ES-I3 (cell line): ENCODE measurements around the gene NRXN3.
"Not testable (repeated sequence)": the region's sequence is repeated elsewhere in the genome, so short reads cannot be mapped to it uniquely, and the experiment has no call there.

Experiments
- H3K36me3 ChIP-seq: 2 replicates; pipeline ENCODE4 v1.6.1; 2013; ENCODE audit warnings: mild to moderate bottlenecking, low read length, control low read depth, moderate library complexity; ENCODE audit not compliant: insufficient read depth
- H3K4me1 ChIP-seq: 2 replicates; pipeline ENCODE4 v1.6.1; 2013; ENCODE audit warnings: mild to moderate bottlenecking, control low read depth, low read length; ENCODE audit not compliant: insufficient read depth
- H3K9ac ChIP-seq: 2 replicates; pipeline ENCODE4 v1.6.1; 2013; ENCODE audit warnings: low read depth, mild to moderate bottlenecking, low read length, moderate library complexity
- H3K9me3 ChIP-seq: 2 replicates; pipeline ENCODE4 v1.6.1; 2013; ENCODE audit warnings: mild to moderate bottlenecking, low read length, moderate library complexity; ENCODE audit not compliant: control insufficient read depth, insufficient read depth

Gene NRXN3

GRCh38 chr14:78403278-78403815 is 233.2 kb downstream of the NRXN3 start:
- H3K36me3 ChIP-seq = no peaks in the 10 kb centered on the region
- peaks cover 9% of the 10 kb centered on the region for H3K4me1 ChIP-seq
- H3K9me3 ChIP-seq = no peaks in the 10 kb centered on the region
- H3K9ac ChIP-seq = no peak overlapping the region; the same call in 1 of the 2 replicates

GRCh38 chr14:78405079-78405856 is 235.1 kb downstream of the NRXN3 start:
- no peak overlapping the region for H3K9ac ChIP-seq
- no peaks in the 10 kb centered on the region for H3K36me3 ChIP-seq
- H3K4me1 ChIP-seq = peaks cover 9% of the 10 kb centered on the region
- no peaks in the 10 kb centered on the region for H3K9me3 ChIP-seq

- Histone ChIP-seq H3K9me3 (no peaks in the 10 kb centered on the region), H3K4me1 (no peaks in the 10 kb centered on the region), H3K9ac (no peak overlapping the region), H3K36me3 (no peaks in the 10 kb centered on the region)
These were observed 242.3 kb downstream of the NRXN3 start for GRCh38 chr14:78412475-78412874.

- H3K4me1 ChIP-seq = no peaks in the 10 kb centered on the region
- H3K36me3 ChIP-seq = no peaks in the 10 kb centered on the region
- H3K9me3 ChIP-seq = no peaks in the 10 kb centered on the region
- H3K9ac ChIP-seq = no peak overlapping the region
These were observed 244.0 kb downstream of the NRXN3 start for GRCh38 chr14:78414172-78414571.

GRCh38 chr14:78417532-78417931 is 247.4 kb downstream of the NRXN3 start:
- no peak overlapping the region for H3K9ac ChIP-seq
- H3K36me3 ChIP-seq = no peaks in the 10 kb centered on the region
- H3K4me1 ChIP-seq = no peaks in the 10 kb centered on the region
- H3K9me3 ChIP-seq = no peaks in the 10 kb centered on the region

GRCh38 chr14:78424311-78424710 is 254.1 kb downstream of the NRXN3 start:
- Histone ChIP-seq H3K9ac (no peak overlapping the region), H3K9me3 (no peaks in the 10 kb centered on the region), H3K36me3 (no peaks in the 10 kb centered on the region), H3K4me1 (no peaks in the 10 kb centered on the region)

- Histone ChIP-seq H3K4me1 (no peaks in the 10 kb centered on the region), H3K9me3 (no peaks in the 10 kb centered on the region), H3K36me3 (no peaks in the 10 kb centered on the region), H3K9ac (no peak overlapping the region)
These were observed 255.2 kb downstream of the NRXN3 start for GRCh38 chr14:78425330-78425729.

- Histone ChIP-seq H3K4me1 (no peaks in the 10 kb centered on the region), H3K36me3 (no peaks in the 10 kb centered on the region), H3K9ac (no peak overlapping the region)
These were observed 255.6 kb downstream of the NRXN3 start for GRCh38 chr14:78425782-78426181.

GRCh38 chr14:78432046-78432445 is 261.9 kb downstream of the NRXN3 start:
- Histone ChIP-seq H3K9ac (no peak overlapping the region), H3K4me1 (no peaks in the 10 kb centered on the region), H3K9me3 (no peaks in the 10 kb centered on the region), H3K36me3 (no peaks in the 10 kb centered on the region)

More at GRCh38 chr14:78425782-78426181, 255.6 kb downstream of the NRXN3 start:
- H3K9me3 ChIP-seq = no peaks in the 10 kb centered on the region

- H3K36me3 ChIP-seq, H3K4me1 ChIP-seq, H3K9ac ChIP-seq, H3K9me3 ChIP-seq: not testable (repeated sequence)
These were observed 267.3 kb downstream of the NRXN3 start for GRCh38 chr14:78437448-78437847.

- Histone ChIP-seq H3K36me3 (no peaks in the 10 kb centered on the region), H3K4me1 (no peaks in the 10 kb centered on the region), H3K9me3 (no peaks in the 10 kb centered on the region), H3K9ac (no peak overlapping the region)
These were observed 270.3 kb downstream of the NRXN3 start for GRCh38 chr14:78440356-78440894.

- H3K36me3 ChIP-seq = no peaks in the 10 kb centered on the region
- no peaks in the 10 kb centered on the region for H3K9me3 ChIP-seq
- H3K4me1 ChIP-seq = no peaks in the 10 kb centered on the region
- no peak overlapping the region for H3K9ac ChIP-seq
These were observed 273.7 kb downstream of the NRXN3 start for GRCh38 chr14:78443834-78444233.

- Histone ChIP-seq H3K36me3 (no peaks in the 10 kb centered on the region), H3K9me3 (no peaks in the 10 kb centered on the region), H3K9ac (no peak overlapping the region), H3K4me1 (no peaks in the 10 kb centered on the region)
These were observed 275.1 kb downstream of the NRXN3 start for GRCh38 chr14:78445275-78445674.

- no peaks in the 10 kb centered on the region for H3K36me3 ChIP-seq
- H3K9me3 ChIP-seq = no peaks in the 10 kb centered on the region
- H3K9ac ChIP-seq = no peak overlapping the region
- H3K4me1 ChIP-seq = no peaks in the 10 kb centered on the region
These were observed 276.6 kb downstream of the NRXN3 start for GRCh38 chr14:78446807-78447206.
